Keratinocyte (primary cell): ENCODE data around the gene CYP4V2. TPM values are rescaled to one million over a fixed set of nuclear protein-coding genes. Genes with fewer than 3 reads are reported as not detected.
"Not testable (repeated sequence)": the region's sequence is repeated elsewhere in the genome, so short reads cannot be mapped to it uniquely, and the experiment has no call there.

Experiments used
- DNase-seq: peaks from one replicate; pipeline ENCODE4 v3.0.0-alpha.2; 2011; ENCODE audit warnings: low read depth, missing footprints, low spot score
- FAIRE-seq: peaks from 2 replicates; lab custom pipeline; 2011; peaks lifted over from hg19 to GRCh38; lab: Jason Lieb, UNC
- H2AFZ ChIP-seq: 2 replicates; pipeline ENCODE4 v1.6.0; 2012; ENCODE audit warnings: low read length, control low read depth, inconsistent platforms; ENCODE audit not compliant: control insufficient read depth
- H3K27ac ChIP-seq: 2 replicates; pipeline ENCODE4 v1.5.1; 2011; ENCODE audit warnings: low read length; ENCODE audit not compliant: control insufficient read depth, insufficient read depth
- H3K27me3 ChIP-seq: 3 replicates; pipeline ENCODE4 v1.6.0; 2011; ENCODE audit warnings: low read length; ENCODE audit not compliant: control insufficient read depth, insufficient read depth; ENCODE audit errors: extremely low read depth
- H3K36me3 ChIP-seq, 2 experiments: 2 replicates in 1 of 2; 3 replicates in 1 of 2; pipeline ENCODE4 v1.5.1; 2011; ENCODE audit warnings: low read length in 2 of 2, mild to moderate bottlenecking in 1 of 2; ENCODE audit not compliant: control insufficient read depth in 2 of 2, insufficient read depth in 2 of 2; ENCODE audit errors: extremely low read depth in 1 of 2
- H3K4me1 ChIP-seq: 3 replicates; pipeline ENCODE4 v1.5.1; 2011; ENCODE audit warnings: low read length; ENCODE audit not compliant: control insufficient read depth, insufficient read depth; ENCODE audit errors: extremely low read depth
- H3K4me2 ChIP-seq: 3 replicates; pipeline ENCODE4 v1.6.0; 2011; ENCODE audit warnings: low read depth, low read length; ENCODE audit not compliant: control insufficient read depth, insufficient read depth; ENCODE audit errors: extremely low read depth
- H3K4me3 ChIP-seq, 3 experiments: fragments of 200-600 bp in 1 of 3; sonication (generic) in 1 of 3; 2 replicates in 2 of 3; 3 replicates in 1 of 3; pipeline ENCODE4 v1.5.1; 2011 to 2016; ENCODE audit warnings: low read length in 3 of 3, mild to moderate bottlenecking in 3 of 3, control low read depth in 2 of 3, inconsistent platforms in 1 of 3, low read depth in 1 of 3, mixed read lengths in 1 of 3, mixed run types in 1 of 3, moderate library complexity in 1 of 3; ENCODE audit not compliant: control insufficient read depth in 2 of 3, insufficient read depth in 2 of 3; ENCODE audit errors: extremely low read depth in 1 of 3
- H3K79me2 ChIP-seq: 2 replicates; pipeline ENCODE4 v1.6.0; 2012; ENCODE audit warnings: low read length; ENCODE audit not compliant: control insufficient read depth, insufficient read depth
- H3K9ac ChIP-seq: 3 replicates; pipeline ENCODE4 v1.6.0; 2011; ENCODE audit warnings: low read length; ENCODE audit not compliant: control insufficient read depth, insufficient read depth; ENCODE audit errors: extremely low read depth
- H3K9me1 ChIP-seq: 3 replicates; pipeline ENCODE4 v1.6.0; 2011; ENCODE audit warnings: low read length; ENCODE audit not compliant: control insufficient read depth, insufficient read depth; ENCODE audit errors: extremely low read depth
- H3K9me3 ChIP-seq: 2 replicates; pipeline ENCODE4 v1.5.1; 2012; ENCODE audit warnings: low read depth, low read length; ENCODE audit not compliant: control insufficient read depth
- H4K20me1 ChIP-seq: 3 replicates; pipeline ENCODE4 v1.6.0; 2011; ENCODE audit warnings: low read length; ENCODE audit not compliant: control insufficient read depth, insufficient read depth; ENCODE audit errors: extremely low read depth
- EZH2 ChIP-seq: IDR thresholded peaks from one replicate; pipeline ENCODE4 v1.6.1; 2012; ENCODE audit warnings: inconsistent platforms, mild to moderate bottlenecking, low read length, moderate library complexity
- dilution Hi-C: fragments of 300-500 bp; cut with MboI; formaldehyde crosslinking; loops from one replicate; pipeline ENCODE4 v1.7.0; 2020; ENCODE audit warnings: low sequenced_read_pairs; ENCODE audit not compliant: extremely low pct_ligation_motif_present
- polyA plus RNA-seq, 5 experiments: library from polyadenylated mRNA; depleted of rRNA in 3 of 5; stranded (reverse) in 3 of 5; stranded (forward) in 1 of 5; unstranded in 1 of 5; fragments of >200 nt; gene quantifications; 1 replicate in 1 of 5; 2 replicates in 3 of 5; 3 replicates in 1 of 5; pipeline versions ENCODE4 v1.2.1 to v1.2.3, GENCODE V29; 2011 to 2012; ENCODE audit warnings: missing spikeins in 2 of 5, low read depth in 1 of 5, low replicate concordance in 1 of 5
- TF ChIP-seq, protein P1 (sequence below), 3 experiments: IDR thresholded peaks in 1 of 3; conservative IDR thresholded peaks in 1 of 3; optimal IDR thresholded peaks in 1 of 3; 2 replicates in 2 of 3; 3 replicates in 1 of 3; pipeline versions ENCODE3 to v1.5.1; 2011; ENCODE audit warnings: low read length in 3 of 3, mild to moderate bottlenecking in 3 of 3, moderate library complexity in 2 of 3, control low read depth in 1 of 3, inconsistent platforms in 1 of 3; ENCODE audit not compliant: insufficient read depth in 2 of 3; ENCODE audit errors: extremely low read depth in 1 of 3

Gene CYP4V2
- polyA plus RNA-seq, 1 donor (not counting 4 experiments of a cell fraction or from before 2014, with no cell fraction given): 8.8 TPM

DNA sequence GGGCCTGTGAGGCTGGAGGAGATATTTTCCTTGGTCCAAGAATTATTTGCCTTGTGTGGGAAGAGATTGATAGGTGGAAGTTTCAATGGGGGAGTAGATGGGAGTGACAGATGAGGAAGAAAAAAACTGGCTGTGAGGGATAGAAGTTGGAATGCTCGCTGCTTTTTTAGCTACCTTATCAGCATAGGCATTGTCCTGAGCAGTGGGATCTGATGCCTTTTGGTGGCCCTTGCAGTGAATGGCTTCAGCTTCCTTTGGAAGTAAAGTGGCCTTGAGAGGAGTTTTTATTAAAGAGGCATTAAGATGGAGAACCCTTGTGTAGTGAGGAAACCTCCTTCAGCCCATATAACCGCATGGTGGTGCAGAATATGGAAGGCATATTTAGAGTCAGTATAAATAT lies 52.0 kb downstream of the CYP4V2 start:
- Histone ChIP-seq H3K9ac (no peak overlapping the region), H3K4me1 (no peaks in the 10 kb centered on the region), H3K36me3 (no peaks in the 10 kb centered on the region), H4K20me1 (no peaks in the 10 kb centered on the region), H3K4me3 (no peak overlapping the region), H3K79me2 (no peaks in the 10 kb centered on the region), H3K9me3 (no peaks in the 10 kb centered on the region), H3K27ac (no peak overlapping the region), H2AFZ (no peak overlapping the region), H3K27me3 (no peaks in the 10 kb centered on the region), H3K9me1 (no peaks in the 10 kb centered on the region), H3K4me2 (no peak overlapping the region)
- FAIRE-seq (no peak), DNase-seq (no peak)
- dilution Hi-C loops: no loop called here
- TF ChIP-seq, protein P1, sequence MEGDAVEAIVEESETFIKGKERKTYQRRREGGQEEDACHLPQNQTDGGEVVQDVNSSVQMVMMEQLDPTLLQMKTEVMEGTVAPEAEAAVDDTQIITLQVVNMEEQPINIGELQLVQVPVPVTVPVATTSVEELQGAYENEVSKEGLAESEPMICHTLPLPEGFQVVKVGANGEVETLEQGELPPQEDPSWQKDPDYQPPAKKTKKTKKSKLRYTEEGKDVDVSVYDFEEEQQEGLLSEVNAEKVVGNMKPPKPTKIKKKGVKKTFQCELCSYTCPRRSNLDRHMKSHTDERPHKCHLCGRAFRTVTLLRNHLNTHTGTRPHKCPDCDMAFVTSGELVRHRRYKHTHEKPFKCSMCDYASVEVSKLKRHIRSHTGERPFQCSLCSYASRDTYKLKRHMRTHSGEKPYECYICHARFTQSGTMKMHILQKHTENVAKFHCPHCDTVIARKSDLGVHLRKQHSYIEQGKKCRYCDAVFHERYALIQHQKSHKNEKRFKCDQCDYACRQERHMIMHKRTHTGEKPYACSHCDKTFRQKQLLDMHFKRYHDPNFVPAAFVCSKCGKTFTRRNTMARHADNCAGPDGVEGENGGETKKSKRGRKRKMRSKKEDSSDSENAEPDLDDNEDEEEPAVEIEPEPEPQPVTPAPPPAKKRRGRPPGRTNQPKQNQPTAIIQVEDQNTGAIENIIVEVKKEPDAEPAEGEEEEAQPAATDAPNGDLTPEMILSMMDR (optimal IDR thresholded peaks at IDR 0.05 in 1 of 3, IDR thresholded peaks at IDR 0.05 in 1 of 3, conservative IDR thresholded peaks at IDR 0.05 in 1 of 3; ENCODE audit: extremely low read depth in 1 of 3, insufficient read depth in 2 of 3, low read length in 3 of 3): no peak
- TF ChIP-seq EZH2: no peak

- no peaks in the 10 kb centered on the region for H3K4me1 ChIP-seq
- H3K27ac ChIP-seq: no peak overlapping the region
- H4K20me1 ChIP-seq: no peaks in the 10 kb centered on the region
- FAIRE-seq: no peak
- no peak overlapping the region for H3K4me2 ChIP-seq
- H3K36me3 ChIP-seq: no peaks in the 10 kb centered on the region
- no peak for TF ChIP-seq EZH2
- TF ChIP-seq, protein P1 (optimal IDR thresholded peaks at IDR 0.05 in 1 of 3, IDR thresholded peaks at IDR 0.05 in 1 of 3, conservative IDR thresholded peaks at IDR 0.05 in 1 of 3; ENCODE audit: extremely low read depth in 1 of 3, insufficient read depth in 2 of 3, low read length in 3 of 3): no peak
- no peaks in the 10 kb centered on the region for H3K9me3 ChIP-seq
- H2AFZ ChIP-seq: no peak overlapping the region
- DNase-seq: no peak
- H3K27me3 ChIP-seq: no peaks in the 10 kb centered on the region
- no peak overlapping the region for H3K9ac ChIP-seq
- no peak overlapping the region for H3K4me3 ChIP-seq
- no peaks in the 10 kb centered on the region for H3K79me2 ChIP-seq
- dilution Hi-C loops: no loop called here
- no peaks in the 10 kb centered on the region for H3K9me1 ChIP-seq
Measured at GRCh38 chr4:186244835-186245234, 53.5 kb downstream of the CYP4V2 start.

DNA sequence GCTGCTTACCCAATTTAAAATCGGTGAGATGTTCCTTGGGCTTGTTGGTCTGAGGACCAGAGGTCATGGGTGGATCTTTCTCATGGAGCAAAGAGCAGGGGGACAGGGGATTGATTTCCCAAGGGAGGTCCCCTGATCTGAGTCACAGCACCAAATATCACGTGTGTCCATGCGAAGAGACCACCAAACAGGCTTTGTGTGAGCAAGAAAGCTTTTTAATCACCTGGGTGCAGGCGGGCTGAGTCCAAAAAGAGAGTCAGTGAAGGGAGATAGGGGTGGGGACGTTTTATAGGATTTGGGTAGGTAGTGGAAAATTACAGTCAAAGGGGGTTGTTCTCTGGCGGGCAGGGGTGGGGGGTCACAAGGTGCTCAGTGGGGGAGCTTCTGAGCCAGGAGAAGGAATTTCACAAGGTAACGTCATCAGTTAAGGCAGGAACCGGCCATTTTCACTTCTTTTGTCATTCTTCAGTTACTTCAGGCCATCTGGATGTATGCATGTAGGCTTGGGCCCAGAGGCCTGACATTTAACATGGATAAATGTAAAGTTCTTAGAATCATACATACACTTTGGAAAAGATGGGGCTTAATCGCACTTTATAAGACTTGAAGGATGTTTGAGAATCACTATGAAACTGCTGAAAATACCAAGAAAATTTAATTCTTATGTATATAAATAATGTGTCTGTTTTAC lies 55.8 kb downstream of the CYP4V2 start:
- H3K79me2 ChIP-seq, H4K20me1 ChIP-seq, H3K27ac ChIP-seq, dilution Hi-C loops, H3K36me3 ChIP-seq, H3K4me3 ChIP-seq, H2AFZ ChIP-seq, FAIRE-seq, H3K9me1 ChIP-seq, H3K9me3 ChIP-seq, H3K4me2 ChIP-seq, DNase-seq, H3K9ac ChIP-seq, H3K4me1 ChIP-seq, H3K27me3 ChIP-seq: not testable (repeated sequence)
